Activated CD4-positive, alpha-beta T cell treated with anti-CD3 and anti-CD28 coated beads, Interleukin-10, Interleukin-2, amounts not matched to agents 100 ng/mL and 50 ng/mL, durations not matched to agents 16 hours and 8 hours (primary cell): ENCODE data around the gene CELF2.
"Not testable (repeated sequence)": the region's sequence is repeated elsewhere in the genome, so short reads cannot be mapped to it uniquely, and the experiment has no call there.

Experiments used
- DNase-seq: peaks from one replicate; pipeline ENCODE4 v3.0.0-alpha.2; 2020

The CELF2 gene

DNA sequence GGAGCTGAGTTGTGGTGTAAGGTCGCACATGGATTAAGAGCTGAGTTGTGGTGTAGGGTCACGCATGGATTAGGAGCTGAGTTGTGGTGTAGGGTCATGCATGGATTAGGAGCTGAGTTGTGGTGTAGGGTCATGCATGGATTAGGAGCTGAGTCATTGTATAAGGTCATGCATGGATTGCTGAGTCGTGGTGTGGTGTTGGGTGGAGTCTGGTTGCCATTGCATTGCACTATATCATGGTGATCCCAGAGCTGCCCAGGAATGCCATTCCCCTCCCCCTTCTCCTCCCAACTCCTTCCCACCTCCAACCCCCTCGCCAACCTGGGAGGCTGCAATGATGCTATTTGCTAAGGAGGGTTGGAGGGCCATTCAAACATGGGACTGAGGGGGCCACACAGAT is 349.2 kb downstream of the CELF2 start:
- DNase-seq: not testable (repeated sequence)

DNA sequence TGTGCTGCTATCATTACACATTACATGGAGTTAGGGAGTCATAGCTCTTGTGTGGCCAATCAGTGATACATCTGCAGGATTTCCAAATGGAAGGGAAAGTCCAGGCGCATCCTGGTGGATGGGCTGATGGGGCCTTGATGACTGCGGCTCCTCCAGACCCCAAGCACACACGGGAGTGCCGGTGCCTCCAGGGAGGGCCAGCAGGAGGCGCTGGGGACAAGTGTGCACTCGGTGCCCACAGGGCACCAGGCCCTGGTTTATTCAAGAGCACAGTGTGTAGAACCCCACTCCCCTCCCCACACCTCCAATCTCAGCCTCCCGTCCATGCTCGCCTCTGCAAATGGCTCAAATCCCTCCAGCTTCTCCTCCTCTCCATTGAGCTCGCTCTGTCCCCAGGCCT is 349.8 kb downstream of the CELF2 start:
- no peak for DNase-seq

DNA sequence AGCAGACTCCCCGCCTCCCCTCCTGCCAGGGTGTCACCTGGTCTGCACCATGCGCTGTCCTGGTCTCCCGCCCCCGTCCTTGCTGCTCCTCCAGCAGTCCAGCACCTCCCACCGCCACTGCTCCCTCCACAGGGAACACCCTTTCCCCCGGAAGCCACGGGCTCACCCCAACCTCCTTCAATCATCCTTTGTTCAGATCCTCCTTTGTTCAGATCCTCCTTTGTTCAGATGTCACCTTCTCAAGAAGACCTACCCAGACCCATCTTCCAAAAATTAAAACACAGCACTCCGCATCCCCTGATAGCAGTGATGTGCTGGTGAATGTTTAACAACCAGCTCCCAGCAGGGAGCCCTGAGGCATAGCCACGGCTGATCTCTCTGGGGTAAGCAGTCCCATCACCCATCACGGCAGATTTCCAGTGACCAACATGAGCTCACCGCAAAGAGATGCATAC is 356.1 kb downstream of the CELF2 start:
- no peak for DNase-seq

DNA sequence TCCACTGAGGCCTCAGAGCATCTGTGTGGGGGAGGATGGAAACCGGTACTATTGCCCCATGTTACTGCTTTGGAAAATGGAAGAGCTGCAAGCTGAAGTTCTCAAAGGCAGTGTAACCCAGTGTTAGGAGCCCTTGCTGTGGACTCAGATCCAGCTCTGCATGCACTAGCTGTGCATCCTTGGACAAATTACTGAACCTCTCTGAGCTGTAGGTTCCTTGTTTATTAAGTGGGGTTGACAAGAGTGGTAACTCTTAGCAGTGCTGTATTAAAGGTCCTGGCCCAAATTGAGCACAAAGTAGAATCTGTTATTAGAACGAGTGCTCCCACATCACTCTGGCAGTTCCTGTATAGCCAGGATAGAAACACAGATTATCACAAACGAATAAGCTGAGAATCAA is 359.6 kb downstream of the CELF2 start:
- no peak for DNase-seq

DNA sequence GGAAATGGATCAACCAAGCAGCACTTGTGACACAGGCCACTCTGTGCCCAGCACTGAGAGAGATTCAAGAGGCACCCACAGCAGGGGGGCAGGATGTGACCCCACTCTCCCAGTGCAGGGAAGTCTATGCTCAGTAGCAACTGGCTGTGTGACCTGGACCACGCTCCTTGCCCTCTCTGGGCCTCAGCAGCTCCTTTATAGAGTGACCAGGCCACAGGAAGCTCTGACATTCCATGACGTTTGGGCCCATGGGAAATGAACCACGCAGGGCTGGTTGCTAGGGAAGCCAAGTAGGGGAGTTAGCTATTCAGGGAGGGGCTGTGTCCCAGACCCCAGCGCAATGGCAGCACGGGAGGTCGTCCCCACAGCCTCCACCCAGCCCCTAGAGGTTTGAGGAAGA is 361.2 kb downstream of the CELF2 start:
- DNase-seq: no peak

DNA sequence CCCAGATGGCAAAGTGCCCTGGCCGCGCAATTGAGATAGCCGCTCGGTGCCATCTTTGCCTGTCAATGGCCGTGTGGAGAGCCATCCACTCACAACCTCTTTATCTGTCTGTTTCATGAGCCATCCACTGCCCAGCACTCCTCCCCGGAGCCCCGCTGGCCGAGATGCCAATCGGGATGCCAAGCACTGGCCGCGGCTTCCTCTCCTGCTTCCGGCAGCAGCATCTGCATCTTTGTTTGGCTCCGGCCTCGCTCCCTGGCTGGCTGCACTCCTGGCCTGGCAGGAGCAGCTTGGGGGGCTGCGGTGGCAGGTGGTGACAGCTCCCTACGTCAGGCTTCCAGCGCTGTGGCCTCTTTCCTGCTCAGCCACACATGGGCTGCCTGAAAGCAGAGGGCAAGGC is 362.1 kb downstream of the CELF2 start:
- no peak for DNase-seq

DNA sequence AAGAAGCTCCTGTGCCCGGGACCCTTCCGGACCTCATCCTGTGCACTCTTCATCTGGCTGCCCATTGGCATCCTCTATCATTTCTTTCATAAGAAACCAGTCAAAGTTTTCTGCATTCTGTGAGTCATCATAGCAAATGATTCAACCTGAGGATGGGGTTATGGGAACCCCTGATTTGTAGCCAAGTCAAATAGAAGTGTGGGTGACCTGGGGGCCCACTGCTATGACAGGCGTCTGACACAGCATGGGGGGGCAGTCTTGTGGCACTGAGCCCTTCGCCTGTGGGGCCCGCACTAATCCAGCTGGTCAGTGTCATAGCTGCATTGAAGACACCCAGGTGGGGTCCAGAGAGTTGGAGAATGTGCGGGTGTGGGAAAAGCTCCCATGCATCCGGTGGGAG is 363.4 kb downstream of the CELF2 start:
- DNase-seq: no peak

DNA sequence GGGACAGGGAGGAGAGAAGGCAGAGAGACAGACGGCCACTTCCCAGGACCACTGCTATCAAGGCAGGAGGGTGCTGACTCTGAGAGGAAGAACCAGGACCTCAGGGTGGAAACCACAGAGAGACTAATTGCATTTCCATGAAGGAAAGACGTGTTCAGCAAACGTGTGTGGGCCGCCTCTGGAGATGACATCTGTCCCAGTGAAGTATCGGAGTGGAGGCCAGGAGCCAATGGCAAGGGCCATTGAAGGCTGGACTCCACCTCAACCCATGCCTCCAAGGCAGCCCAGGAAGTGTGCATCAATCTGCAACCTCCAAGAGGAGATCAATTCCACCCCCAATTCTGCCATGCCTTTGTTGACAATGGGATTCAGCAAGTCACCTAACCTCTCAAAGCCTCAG is 363.8 kb downstream of the CELF2 start:
- DNase-seq: no peak

DNA sequence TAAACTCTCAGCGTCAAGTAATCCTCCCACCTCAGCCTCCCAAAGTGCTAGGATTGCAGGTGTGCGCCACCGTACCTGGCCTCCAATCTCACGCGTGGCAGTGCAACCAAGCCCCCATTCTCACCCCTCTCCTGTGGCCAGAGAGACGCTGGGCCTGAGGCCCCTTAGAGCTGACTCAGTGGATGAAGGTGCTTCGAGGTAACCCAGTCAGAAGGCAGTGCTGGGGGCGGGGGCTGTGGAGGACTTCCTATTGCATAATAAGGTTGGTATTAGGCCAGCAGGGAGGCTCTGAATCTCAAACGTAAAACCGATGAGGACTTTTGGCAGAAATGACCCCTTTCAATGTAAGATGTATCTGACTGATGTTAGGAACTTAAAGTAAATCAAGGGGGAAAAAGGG is 364.5 kb downstream of the CELF2 start:
- no peak for DNase-seq

DNA sequence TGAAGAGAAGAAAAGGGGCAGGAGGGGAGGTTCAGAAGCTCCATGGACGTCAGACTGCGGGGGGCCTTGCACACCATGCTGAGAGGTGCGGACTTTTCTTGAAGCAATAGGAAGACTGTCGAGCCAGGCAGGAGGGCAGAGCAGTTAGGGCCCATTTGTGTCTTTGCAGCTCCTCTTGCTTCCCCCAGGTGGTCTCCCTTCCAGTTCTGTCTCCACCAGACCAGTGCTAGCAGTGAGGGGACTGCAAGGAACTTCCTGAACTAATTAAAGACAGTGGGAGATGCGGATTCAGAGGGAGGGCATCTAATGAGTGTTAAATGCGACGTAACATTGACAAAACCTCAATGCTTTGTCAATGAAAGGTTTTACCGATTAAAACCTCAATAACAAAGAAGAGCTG is 368.4 kb downstream of the CELF2 start:
- no peak for DNase-seq
